ENCODE data around the gene NAV2.

NAV2 gene

DNA sequence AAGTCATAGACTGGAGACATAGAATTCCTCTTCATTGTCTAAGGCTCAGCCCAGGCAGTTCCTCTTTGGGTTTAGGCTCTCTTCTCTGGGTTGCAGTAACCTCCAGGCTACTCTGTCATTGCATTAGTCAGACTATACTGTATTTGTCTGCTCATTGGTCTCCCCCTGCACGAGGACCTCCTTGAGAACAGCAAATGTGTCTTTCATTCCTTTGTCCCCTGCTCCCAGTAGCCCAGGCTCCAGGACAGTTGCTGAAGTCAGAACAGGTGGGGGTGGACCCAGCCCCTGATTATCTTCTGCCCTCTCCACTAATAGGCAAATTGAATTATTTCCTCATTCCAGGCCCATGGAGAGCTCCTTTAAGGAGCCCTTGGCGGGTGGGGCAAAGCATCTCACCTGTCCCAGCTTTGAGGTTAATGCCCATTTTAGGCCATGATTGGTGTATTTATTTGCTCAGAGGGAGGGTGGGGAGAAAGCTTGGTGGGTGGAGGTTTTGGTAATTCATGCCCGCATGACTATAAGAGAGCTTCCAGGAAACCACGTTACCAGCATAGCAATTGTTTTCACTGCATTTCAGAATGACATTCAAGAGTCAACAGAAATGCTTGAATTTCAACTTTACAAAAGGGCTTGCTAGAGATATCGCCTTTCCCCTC, 40.9 kb downstream of the NAV2 start:
- DNase-seq, result no peak

DNA sequence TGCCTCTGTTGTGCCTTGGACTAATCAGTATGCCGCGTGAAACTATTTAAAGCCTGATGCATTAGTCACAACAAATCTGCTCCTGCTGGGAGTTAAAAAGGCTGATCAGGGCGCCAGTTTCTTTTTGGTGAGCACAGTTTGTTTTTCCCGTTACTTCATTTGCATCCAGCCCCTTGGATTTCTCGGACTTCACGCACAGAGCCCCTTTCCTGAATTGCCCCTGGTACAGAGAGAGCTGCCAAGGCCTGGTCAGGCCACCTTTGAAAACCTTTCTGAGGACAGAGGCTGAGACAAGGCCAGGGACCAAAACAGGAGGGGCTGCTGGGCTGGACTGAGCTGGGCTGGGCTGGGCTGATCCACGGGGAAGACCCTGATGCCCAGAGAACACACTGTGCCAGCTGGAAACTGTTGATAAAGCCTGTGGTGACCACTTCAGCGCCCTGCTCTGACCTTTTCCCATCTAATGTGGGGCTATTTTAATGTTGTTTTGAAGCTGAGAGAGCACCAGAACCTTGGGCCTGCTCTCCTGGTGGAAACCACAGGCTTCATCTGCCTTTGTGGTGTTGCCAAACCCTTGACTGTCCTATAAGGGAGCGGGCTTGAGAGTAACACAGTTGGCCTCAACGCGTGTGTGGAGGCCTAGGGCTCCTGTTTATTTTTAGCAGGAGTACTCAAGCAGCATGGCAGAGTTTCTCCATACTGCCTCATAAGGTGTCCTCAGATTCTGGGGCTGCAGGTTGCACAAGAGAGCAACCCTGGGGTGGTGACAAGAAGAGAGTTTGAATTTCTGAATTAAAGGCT, 44.2 kb downstream of the NAV2 start:
- DNase-seq, result no peak

DNA sequence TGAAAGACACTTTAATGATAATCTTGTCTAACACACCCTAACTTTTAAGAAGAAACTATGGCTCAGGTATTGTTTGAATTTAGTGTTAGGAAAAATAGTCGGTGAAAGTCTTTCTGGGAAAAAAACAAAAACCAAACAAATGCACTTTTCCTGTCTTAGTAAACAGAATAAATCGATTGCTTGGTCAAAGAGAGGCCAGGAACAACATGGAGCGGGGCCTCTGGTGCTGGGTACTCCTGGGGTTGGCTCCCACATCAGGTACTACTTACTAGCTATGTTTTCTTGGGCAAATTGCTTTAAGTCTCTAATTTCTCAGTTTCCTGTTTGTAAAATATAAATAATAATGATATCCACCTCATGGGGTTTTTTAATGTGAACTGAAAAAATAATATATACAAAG, 46.8 kb downstream of the NAV2 start:
- DNase-seq, result no peak

DNA sequence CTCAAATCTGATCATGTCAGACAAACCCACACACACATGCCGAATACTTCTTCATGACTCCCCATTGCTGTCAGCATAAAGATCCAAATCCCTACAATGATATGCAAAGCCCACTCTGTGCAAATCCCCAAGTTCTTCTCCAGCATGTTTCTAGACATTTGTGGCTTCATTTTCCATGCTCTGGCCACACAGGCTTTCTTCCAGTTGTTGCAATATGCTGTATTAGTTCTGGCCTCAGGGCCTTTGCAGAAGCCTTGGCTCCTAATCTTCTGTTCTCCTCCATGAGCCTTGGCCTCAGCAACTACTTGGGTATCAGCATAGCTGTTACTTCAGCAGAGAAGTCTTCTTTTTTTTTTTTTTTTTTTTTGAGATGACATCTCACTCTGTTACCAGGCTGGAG, 49.6 kb downstream of the NAV2 start:
- no peak for DNase-seq

DNA sequence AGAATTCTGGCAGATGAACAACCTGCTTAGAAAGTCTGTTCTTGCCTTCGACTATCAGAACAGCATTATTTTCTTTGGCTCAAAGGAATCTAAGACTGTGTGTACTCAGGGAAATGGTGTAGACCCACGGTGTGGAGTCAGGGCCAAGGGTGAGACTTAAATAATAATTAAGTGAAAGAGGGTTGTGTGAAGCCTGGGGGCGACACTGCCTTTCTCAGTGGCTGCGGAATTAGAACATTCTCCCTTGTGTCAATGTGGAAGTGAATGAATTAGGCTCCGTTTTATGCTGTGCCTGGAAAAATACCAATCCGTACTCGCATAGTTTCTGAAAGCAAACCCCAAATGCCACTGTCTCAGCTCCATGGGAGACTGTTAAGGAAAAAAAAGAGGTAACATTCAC, 50.7 kb downstream of the NAV2 start:
- no peak for DNase-seq

DNA sequence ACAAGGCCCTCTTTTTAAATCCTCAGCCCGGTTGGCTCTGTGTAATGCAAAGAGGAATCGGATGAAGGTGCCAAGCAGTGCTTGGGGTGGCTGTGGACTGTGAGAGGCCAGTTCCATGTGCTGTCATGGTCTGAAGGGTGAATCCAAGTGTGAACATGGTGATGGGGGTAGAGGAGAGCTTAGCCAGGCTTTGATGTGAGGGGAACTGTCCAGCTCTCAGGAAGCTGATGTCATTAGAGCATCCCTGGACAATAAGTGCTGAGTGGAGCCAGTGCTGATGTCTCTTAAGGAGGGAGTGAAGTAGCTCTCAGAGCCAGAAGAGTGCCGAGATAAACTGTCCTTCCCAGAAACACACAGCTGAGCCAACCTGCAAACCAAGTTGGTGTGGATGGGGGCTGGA, 53.6 kb downstream of the NAV2 start:
- DNase-seq, result no peak

DNA sequence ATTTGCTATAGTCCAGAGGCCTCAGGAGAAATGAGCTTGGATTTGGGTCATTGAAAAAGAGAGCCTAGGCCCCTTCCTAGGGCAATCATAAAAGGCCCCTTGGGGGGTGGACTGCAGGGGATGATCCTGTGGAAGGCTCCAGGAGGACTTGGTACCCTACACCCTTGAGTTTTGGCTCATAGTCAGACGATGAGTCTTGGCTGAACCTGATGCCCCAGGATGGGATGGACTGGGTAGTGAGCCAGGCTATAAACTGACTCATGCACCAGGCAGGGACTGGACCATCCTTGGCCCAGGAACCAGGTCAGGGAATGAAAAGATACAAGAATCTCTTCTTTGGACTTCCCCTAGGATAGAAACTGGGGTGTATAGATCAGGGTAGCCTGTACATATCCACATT, 54.2 kb downstream of the NAV2 start:
- no peak for DNase-seq

DNA sequence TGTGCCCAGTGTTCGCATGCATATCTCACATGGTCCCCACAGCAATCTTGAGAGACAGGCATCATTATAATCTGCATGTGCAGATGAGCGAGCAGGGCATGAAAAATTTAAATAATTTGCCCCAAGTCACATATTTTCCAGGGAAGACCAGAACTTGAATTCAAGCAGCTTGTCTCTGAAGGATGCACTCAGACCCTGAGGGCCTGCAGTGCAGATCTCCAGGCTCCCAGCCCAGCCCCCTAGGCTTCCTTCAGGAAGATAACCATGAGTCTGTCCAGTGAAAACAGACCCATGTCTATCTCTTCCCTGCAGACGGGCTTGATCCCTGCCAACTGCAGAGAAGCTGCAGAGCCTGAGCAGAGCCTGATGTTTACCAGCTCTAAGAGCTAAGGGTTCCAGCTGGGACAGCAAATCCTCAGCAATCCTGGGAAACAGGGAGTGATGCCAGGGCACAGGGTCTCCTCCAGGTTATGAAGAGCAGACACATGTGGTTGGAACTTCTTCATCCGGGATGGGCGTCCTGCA, 55.1 kb downstream of the NAV2 start:
- DNase-seq, result no peak

DNA sequence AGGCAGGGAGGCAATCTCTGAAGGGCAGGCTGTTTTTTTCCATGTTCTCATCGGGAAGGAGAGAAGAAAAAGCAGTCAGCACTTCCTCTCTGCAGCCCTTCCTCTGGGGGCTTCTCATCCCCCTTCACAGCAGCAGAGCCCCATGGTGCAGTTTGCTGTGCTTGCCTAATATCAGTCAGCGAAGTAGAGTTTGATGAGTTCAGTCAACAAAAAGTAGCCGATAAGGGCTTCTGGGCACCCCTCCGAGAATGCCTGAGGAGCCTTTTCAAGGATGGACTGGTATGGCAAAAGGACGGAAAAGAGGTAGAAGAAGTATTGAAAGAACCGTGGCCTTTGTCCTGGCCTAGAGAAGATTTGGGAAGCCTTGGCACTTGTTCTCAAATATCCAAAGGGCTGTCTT, 55.6 kb downstream of the NAV2 start:
- DNase-seq, result no peak

DNA sequence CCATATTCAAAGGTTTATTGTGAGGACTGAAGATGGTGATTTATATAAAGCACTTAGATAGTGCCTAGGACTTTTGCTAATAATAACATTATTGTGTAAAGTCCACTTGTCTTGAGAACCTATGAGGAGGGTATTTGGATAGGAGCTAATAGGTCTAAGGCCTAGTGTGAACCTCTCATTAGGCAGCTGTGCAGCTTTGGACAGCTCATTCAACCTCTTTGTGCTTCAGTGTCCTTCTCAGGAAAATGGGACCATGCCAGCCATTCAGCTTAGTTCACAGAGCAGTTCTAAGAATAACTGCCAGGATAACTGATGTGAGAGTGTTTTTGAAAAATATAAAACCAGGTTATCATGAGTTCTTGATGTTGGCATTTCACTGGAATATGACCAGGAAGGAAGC, 56.2 kb downstream of the NAV2 start:
- DNase-seq, result no peak

DNA sequence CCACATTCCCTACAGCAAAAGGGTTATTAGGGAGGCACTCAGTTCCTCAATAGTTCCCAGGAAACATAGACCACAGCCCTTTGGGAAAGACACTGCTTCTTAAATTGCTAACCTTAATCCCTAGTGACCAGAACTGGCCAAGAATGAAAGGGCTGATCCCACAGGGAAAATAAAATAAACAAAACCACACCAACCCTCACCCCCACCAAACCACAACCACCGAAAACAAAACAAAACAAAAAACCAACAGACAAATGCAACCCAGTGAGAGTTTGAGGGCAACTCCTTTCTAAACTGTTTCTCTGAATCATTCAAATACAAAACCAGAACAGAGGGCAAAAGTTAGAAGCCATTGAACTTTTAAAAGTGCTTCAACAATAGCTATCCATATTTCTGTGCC, 57.2 kb downstream of the NAV2 start:
- no peak for DNase-seq

DNA sequence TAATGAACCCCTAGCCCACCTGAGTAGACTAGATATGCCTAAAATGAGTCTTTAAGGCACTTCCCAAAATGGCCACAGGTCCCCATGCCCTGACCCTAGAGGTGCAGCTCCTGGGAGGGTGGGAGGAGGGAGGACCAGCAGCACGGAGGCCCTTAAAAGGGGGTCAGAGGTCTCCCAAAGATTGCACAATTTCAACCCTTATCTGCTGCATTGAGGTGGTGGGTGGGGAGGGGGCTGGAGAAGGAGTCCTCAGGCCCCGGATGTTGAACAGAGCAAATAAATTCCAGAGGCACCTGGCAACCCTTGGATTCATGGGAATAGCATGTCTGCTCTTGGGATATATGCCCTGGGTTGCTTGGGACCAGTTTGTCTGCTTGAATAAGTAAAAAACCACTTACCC, 57.6 kb downstream of the NAV2 start:
- DNase-seq, result no peak

DNA sequence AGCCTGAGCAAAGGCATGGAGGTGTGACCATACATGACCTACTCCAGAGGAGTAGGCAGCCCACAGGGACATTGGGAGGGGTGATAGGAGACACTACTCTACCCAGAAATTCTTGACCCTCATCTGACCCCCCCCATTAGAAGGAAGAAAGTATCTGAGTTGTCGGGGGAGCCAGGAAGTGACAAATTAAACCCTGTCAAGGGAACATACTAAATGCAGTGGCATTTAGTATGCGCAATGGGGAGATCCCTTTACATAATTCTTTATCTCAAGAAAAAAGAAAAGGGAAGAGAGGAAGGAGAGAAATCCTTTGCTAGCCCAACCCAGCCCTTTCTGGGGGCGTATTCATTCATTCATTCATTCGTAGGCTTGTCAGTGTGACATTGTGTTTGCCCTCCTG, 58.8 kb downstream of the NAV2 start:
- no peak for DNase-seq

DNA sequence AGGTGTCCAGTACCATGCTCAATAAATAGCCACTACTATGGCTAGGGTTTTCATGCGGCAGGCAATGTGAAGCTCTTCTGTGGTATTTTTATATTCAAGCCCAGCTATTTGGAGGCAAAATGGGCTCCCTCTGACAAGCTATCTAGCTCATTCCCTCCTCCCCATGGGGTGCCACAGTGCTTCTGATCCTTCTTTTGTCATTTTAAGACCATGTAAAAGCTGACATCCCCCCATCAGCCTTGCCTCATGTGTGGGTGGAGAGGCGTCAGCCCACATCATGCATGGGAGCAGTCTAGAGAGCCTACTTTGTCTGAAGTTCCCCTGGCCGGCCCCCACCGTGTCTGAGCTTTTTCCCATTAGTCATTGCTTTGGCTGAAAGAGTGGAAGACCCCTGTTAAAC, 59.8 kb downstream of the NAV2 start:
- no peak for DNase-seq

DNA sequence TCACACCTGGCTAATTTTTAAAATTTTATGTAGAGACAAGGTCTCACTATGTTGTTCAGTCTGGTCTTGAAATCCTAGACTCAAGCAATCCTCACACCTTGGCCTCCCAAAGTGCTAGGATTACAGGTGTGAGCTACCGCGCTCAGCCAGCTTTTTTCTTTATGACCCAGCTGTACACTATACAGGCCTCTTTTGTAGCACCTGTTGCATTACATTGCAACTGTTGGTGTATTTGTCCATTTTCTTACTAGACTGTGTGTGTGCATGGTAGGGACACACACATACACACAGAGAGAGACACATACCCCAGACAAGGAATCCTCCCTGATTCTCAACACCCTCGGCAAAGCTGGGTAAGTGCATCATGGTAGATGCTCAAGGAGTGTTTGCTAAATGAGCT, 61.7 kb downstream of the NAV2 start:
- no peak for DNase-seq

DNA sequence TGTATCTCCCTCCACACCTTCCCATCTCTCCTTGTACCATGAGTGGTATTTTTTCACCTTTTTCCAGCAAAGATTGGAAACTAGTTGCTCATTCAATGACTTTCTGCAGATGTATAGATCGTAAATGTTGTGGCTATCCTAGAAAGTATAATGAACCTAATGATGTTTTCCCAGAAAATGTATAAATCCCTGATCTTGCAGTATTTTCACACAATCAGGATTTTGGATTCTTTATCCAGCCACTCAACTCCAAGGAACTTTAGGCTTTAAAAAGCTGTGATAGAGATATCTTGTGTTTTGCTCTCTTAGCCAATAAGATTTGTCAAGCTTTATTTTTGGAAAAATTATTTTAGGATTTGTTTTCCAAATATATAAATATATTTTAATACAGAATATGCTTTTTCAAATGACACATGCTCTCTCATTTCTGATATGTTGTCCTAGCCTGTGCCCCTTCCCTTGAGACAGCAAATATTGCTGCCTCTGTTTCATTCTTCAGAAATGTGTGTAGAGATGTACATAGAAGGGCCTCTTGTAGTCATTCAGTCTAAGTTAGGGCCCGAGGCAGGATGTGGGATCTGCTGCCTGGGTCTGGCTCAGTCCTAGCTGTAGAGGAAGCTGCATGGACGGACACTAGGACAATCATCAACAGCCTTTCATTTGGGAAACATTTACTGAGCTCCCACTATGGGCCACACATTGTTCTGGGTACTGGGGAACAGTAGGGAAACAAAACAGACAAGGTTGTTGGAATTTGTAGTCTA, 62.4 kb downstream of the NAV2 start:
- no peak for DNase-seq

DNA sequence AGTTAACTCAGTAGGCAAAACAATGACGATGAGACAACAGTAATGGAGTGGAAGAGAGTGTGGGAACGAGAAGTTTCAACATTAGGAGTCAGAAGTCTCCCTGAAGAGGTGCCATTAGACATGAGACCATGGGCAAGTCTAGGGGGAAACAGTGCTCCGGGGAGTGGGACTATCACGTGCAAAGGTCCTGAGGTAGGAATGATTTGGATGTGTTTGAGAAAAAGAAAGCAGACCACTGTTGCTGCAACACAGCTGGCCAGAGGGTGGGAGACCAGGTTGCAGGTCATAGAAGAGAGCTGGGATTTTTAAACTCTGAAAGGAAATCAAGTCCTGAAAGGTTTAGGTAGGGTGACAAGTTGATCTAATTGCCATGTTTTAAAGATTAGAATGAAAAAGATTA, 63.0 kb downstream of the NAV2 start:
- DNase-seq, result no peak

DNA sequence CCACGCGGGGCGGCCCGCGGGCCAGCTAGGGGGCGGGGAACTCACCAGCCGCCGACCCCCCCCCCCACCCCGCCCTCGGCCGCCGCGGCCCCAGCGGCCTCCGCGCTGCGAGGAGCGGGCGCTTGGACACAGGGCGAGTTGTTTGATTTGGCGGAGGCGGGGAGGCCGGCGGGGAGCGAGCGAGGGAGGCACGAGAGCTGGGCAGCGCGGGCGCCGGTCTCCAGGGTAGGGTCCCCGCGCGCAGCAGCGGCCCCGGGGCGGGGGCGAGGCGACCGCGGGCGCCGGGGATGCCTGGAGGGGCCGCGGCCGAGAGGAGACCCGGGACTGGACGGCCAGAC, 64.4 kb downstream of the NAV2 start:
- no peak for DNase-seq

DNA sequence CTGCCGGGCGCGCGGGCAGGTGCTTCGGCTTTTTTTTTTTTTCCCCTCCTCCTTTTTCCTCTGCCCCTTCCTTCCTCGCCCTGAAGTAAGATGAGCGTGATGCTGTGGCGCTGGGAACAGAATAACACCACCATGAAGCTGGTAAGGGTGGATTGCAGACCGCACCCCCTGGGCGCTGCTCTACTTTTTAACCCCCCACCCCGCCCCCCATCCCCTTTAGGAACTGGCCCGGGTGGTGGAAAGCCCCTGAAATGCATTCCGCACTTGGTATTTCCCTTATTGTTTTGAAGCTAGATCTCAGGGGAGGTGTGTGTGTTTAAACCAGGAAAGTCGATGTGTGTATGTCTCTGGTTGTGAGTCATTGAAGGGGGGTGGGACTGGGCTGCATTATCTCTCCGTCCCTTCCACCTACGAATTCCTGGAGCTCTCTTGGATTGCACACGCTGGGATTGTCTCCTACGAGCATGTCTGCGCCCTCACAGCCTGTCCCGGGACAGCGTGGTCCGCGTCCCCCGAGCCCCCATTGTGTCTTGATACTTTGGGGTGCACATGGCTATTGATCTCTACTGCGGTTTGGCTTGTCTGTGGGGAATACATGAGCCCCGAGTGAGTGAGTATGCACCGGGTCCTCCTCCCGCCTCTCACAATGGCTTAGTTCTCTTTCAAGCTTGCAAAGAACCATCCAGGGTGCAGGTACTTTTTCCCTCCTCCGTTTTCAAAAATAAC, 64.9 kb downstream of the NAV2 start:
- no peak for DNase-seq

DNA sequence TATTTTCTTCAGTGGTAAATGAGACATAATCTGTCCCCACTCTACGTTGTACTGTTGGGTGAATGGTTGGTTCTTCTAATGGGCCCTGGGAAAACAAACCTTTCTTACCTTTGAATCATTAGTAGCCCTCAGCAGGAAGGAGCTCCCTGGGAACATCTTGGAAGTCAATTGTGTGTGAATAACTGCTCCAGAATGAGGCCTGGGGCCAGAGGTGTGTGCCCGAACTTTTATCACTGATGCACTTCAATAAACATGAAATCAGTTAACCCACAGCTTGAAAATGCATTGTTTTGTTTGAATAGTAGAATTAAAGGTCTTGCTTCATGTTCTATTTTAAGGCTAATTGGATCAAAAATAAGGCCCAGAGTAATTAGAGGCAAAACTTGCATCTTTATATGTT, 67.1 kb downstream of the NAV2 start:
- no peak for DNase-seq

DNA sequence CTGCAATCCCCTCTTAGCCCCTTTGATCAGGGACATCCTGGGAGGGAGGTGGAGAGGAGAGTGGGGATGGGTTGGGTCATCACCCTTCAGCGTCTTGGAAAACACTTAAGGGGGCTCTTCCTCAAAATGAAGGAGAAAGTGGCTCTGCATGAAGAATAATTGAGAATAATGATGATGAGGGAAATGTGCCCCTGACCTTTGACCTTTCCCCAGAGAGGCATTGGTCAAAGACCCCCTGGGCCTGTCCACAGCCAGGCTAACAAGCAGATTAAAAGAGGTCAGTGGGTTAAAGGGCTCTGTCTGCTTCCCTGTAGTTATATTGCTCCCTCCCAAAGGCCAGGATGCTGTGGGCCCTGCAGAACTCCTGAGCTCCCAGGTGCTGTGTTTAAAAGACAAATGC, 68.7 kb downstream of the NAV2 start:
- DNase-seq, result no peak

DNA sequence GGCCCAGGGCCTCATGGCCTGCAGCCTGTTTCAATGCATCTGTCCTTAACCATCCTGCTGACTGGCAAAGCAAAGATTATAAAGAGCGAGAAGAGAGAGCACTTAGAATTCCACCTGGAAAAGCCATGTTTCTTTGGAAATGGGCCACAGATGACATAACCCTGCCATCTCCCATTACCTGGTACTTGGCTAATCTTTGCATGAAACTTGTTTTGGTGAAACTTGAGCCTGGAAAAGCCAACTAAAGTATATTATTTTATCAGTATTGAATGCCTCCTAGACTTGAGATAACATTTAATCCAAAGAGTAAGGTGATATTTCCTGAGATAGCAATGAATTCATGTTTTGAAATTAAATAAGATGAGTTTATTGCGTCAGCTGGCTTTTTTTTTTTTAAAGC, 72.6 kb downstream of the NAV2 start:
- DNase-seq, result no peak

DNA sequence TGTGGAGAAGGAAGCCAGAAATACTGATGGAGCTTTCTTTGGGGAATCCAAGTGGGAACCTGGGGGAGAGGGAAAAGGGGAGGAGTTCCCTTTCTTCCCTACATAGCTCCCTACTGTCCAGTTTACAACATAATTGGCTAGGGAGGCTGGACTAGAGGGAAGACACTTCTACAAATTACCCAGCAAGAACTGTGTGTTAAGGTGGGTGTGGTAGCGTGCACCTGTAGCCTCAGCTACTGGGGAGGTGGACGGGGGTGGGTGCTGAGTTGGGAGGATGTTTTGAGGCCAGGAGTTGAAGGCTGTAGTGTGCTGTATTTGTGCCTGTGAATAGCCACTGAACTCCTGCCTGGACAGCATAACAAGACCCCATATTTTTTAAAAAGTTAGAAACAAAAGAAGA, 74.0 kb downstream of the NAV2 start:
- no peak for DNase-seq

Data from NCI-H2171 (cell line).